Parathyroid adenoma (tissue), 2 donors: Measurements from ENCODE around the gene FAM120B.

Experiments used
- H2AFZ ChIP-seq: fragments of 300-600 bp; sonication (generic); one replicate; pipeline ENCODE4 v1.7.0; 2017; ENCODE audit warnings: antibody characterized with exemption, mild to moderate bottlenecking
- H3K27ac ChIP-seq: fragments of 300-600 bp; sonication (generic); one replicate; pipeline ENCODE4 v1.7.0; 2017
- H3K27me3 ChIP-seq: fragments of 300-600 bp; sonication (generic); one replicate; pipeline ENCODE4 v1.7.0; 2017; ENCODE audit warnings: low read length; ENCODE audit not compliant: control insufficient read depth, insufficient read depth
- H3K36me3 ChIP-seq: fragments of 300-600 bp; sonication (generic); one replicate; pipeline ENCODE4 v1.7.0; 2017; ENCODE audit warnings: low read length; ENCODE audit not compliant: control insufficient read depth, insufficient read depth
- H3K4me1 ChIP-seq: fragments of 300-600 bp; sonication (generic); one replicate; pipeline ENCODE4 v1.7.0; 2017; ENCODE audit warnings: control low read depth
- H3K4me2 ChIP-seq: fragments of 300-600 bp; sonication (generic); one replicate; pipeline ENCODE4 v1.7.0; 2017; ENCODE audit warnings: low read length
- H3K4me3 ChIP-seq: fragments of 300-600 bp; sonication (generic); one replicate; pipeline ENCODE4 v1.7.0; 2017; ENCODE audit warnings: low read depth, low read length
- H3K79me2 ChIP-seq: fragments of 300-600 bp; sonication (generic); one replicate; pipeline ENCODE4 v1.7.0; 2017; ENCODE audit warnings: control low read depth
- H3K9ac ChIP-seq: fragments of 300-600 bp; sonication (generic); one replicate; pipeline ENCODE4 v1.7.0; 2017; ENCODE audit warnings: mild to moderate bottlenecking
- H3K9me3 ChIP-seq: fragments of 300-600 bp; sonication (generic); one replicate; pipeline ENCODE4 v1.7.0; 2017; ENCODE audit warnings: low read length; ENCODE audit not compliant: control insufficient read depth
- CTCF ChIP-seq: fragments of 300-600 bp; sonication (generic); IDR thresholded peaks from one replicate; pipeline ENCODE4 v1.7.0; 2017; ENCODE audit warnings: antibody characterized with exemption, mild to moderate bottlenecking
- donor health status: primary hyperparathyroidism.

Gene FAM120B

GRCh38 chr6:170358496-170358895, 51.9 kb downstream of the FAM120B start:
- Histone ChIP-seq H3K36me3 (no peaks in the 10 kb centered on the region), H3K27me3 (no peaks in the 10 kb centered on the region), H3K4me1 (no peaks in the 10 kb centered on the region), H3K27ac (no peak overlapping the region), H2AFZ (no peak overlapping the region), H3K9me3 (no peaks in the 10 kb centered on the region), H3K4me3 (no peak overlapping the region), H3K79me2 (no peaks in the 10 kb centered on the region), H3K9ac (no peak overlapping the region), H3K4me2 (no peak overlapping the region)
- no peak for TF ChIP-seq CTCF

- Histone ChIP-seq H3K9me3 (no peaks in the 10 kb centered on the region), H3K36me3 (no peaks in the 10 kb centered on the region), H3K4me2 (no peak overlapping the region), H3K4me3 (no peak overlapping the region), H3K27me3 (no peaks in the 10 kb centered on the region), H3K79me2 (no peaks in the 10 kb centered on the region), H3K27ac (no peak overlapping the region), H3K9ac (no peak overlapping the region), H3K4me1 (no peaks in the 10 kb centered on the region), H2AFZ (no peak overlapping the region)
- TF ChIP-seq CTCF: no peak
Observed at GRCh38 chr6:170360476-170360875, 53.9 kb downstream of the FAM120B start.

- no peak for TF ChIP-seq CTCF
- Histone ChIP-seq H3K4me2 (no peak overlapping the region), H3K4me1 (no peaks in the 10 kb centered on the region), H3K9me3 (no peaks in the 10 kb centered on the region), H3K9ac (no peak overlapping the region), H3K79me2 (no peaks in the 10 kb centered on the region), H3K27ac (no peak overlapping the region), H3K36me3 (no peaks in the 10 kb centered on the region), H2AFZ (no peak overlapping the region), H3K4me3 (no peak overlapping the region), H3K27me3 (no peaks in the 10 kb centered on the region)
Observed at GRCh38 chr6:170361335-170361734, 54.8 kb downstream of the FAM120B start.

- Histone ChIP-seq H3K27me3 (no peaks in the 10 kb centered on the region), H3K9ac (no peak overlapping the region), H2AFZ (no peak overlapping the region), H3K27ac (no peak overlapping the region), H3K36me3 (no peaks in the 10 kb centered on the region), H3K9me3 (no peaks in the 10 kb centered on the region), H3K4me3 (no peak overlapping the region), H3K4me1 (no peaks in the 10 kb centered on the region), H3K79me2 (no peaks in the 10 kb centered on the region), H3K4me2 (no peak overlapping the region)
- TF ChIP-seq CTCF: no peak
Observed at GRCh38 chr6:170362121-170362520, 55.6 kb downstream of the FAM120B start.

- Histone ChIP-seq H3K4me3 (no peak overlapping the region), H3K4me1 (no peaks in the 10 kb centered on the region), H2AFZ (no peak overlapping the region), H3K79me2 (no peaks in the 10 kb centered on the region), H3K27ac (no peak overlapping the region), H3K27me3 (no peaks in the 10 kb centered on the region), H3K9me3 (no peaks in the 10 kb centered on the region), H3K4me2 (no peak overlapping the region), H3K9ac (no peak overlapping the region), H3K36me3 (no peaks in the 10 kb centered on the region)
- no peak for TF ChIP-seq CTCF
Observed at GRCh38 chr6:170363255-170363654, 56.7 kb downstream of the FAM120B start.
